ENCODE results near the gene TENM4. TPM values are rescaled to one million over a fixed set of nuclear protein-coding genes. Genes with fewer than 3 reads are reported as not detected.

Gene TENM4
- total and polyA plus RNA-seq, 10 of the 15 experiments (the other 5 are each of a cell fraction or from before 2014, with no cell fraction given), result 0.03 to 0.12 (median 0.06) TPM; not detected in 7

- FAIRE-seq, result no peak
- RAD21 ChIA-PET (ENCODE audit: unreplicated experiment), result no interaction called here
These were observed 833.1 kb downstream of the TENM4 start for GRCh38 chr11:78607696-78608095.

More at GRCh38 chr11:78607696-78608095, 833.1 kb downstream of the TENM4 start:
- SMC1A ChIA-PET (ENCODE audit: uncharacterized antibody, unreplicated experiment), result no interaction called here
- Histone ChIP-seq H3K27me3 (replicated peaks in 1 of 2; ENCODE audit: control insufficient read depth in 2 of 2, insufficient read depth in 2 of 2, low read length in 1 of 2) (no peaks in the 10 kb centered on the region; a peak in 1 of 4 replicates), H4K20me1 (ENCODE audit: control insufficient read depth, insufficient read depth) (no peaks in the 10 kb centered on the region), H3K9ac (ENCODE audit: control insufficient read depth, insufficient read depth, low read length) (no peak overlapping the region), H2AFZ (ENCODE audit: control insufficient read depth, low read depth, low read length) (no peak overlapping the region), H3K4me3 (no peak overlapping the region), H3K4me2 (ENCODE audit: control insufficient read depth, insufficient read depth) (no peak overlapping the region), H3K27ac (ENCODE audit: control insufficient read depth, insufficient read depth) (no peak overlapping the region), H3K36me3 (ENCODE audit: control insufficient read depth in 2 of 2, insufficient read depth in 2 of 2, low read length in 1 of 2) (no peaks in the 10 kb centered on the region), H3K9me3 (replicated peaks; ENCODE audit: control insufficient read depth, insufficient read depth, low read length) (no peaks in the 10 kb centered on the region), H3K79me2 (ENCODE audit: control insufficient read depth, insufficient read depth, low read length) (no peaks in the 10 kb centered on the region), H3K4me1 (ENCODE audit: control insufficient read depth, insufficient read depth, low read length) (no peaks in the 10 kb centered on the region)
- no peak for TF ChIP-seq YBX1 (IDR thresholded peaks at IDR 0.05)
- TF ChIP-seq MYB (IDR thresholded peaks at IDR 0.05; ENCODE audit: borderline replicate concordance, low read depth, low read length), result no peak
- TF ChIP-seq IKZF2 (IDR thresholded peaks at IDR 0.05), result no peak
- no peak for TF ChIP-seq ZNF217 (IDR thresholded peaks at IDR 0.05)
- TF ChIP-seq E2F8 (IDR thresholded peaks at IDR 0.05; ENCODE audit: low read depth, partially characterized antibody), result no peak
- TF ChIP-seq IKZF1 (conservative IDR thresholded peaks at IDR 0.05), result no peak
- ATAC-seq, result no peak
- BruUV-seq (replicated peaks), result no TSS peak
- DNase-seq (ENCODE audit: low read depth, low spot score), result no peak
- in situ Hi-C loops (cut with MboI), result no loop called here
- intact Hi-C loops (cut with micrococcal nuclease; ENCODE audit: unreplicated experiment), result no loop called here
- POLR2A ChIA-PET, result no interaction called here
- CTCF ChIA-PET, result no interaction called here
